ENCODE measurements around the gene PGBD4.

Gene PGBD4

DNA sequence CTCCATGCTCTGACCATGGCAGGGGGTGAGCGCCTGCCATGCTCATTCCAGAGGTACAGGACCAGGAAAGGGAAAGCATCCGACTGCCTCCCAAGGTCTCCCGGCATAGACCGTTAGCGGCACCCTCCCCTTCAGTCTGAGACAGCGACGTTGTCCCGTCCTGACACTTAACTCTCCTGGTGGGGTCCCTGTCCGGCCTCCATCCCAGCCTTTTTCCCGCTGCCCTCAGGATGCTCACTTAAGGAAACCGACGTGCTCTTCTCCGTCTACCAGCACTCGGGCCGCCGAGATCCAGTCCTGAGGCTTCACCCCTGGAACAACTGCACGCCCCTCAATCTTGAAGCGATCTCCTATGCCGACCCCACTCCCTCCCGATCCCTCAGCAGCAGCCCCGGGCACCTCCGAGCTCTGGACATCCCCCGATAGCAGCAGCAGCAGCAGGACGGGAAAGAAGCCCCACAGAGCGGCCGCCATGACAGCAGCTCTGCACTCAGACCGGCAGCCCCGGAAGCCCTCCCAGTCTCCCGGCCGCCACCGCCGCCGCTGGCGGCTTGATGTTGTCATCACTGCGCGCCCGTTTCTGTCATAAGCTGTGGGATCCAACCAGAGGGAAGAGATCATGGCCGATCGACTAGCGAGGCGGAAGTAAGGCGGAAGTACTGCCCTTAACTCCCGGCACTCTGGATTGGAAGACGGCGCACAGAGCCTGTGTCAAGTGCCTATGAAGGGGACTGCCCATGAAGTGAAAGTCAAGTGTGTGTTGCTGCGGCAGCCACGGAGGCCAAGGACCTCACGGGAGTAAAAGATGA lies at the start of gene PGBD4, which contains the start of gene EMC7:
Gene PGBD4, plus strand, starts transcription at position 718 of the 809 bp plus-strand sequence. CDS start 449 bp downstream, outside the sequence.
Gene EMC7, minus strand, starts transcription at position 497 of the 809 bp plus-strand sequence. Its CDS starts 23 bp downstream, at position 474.
- DNase-seq, result peak; percentile 99

DNA sequence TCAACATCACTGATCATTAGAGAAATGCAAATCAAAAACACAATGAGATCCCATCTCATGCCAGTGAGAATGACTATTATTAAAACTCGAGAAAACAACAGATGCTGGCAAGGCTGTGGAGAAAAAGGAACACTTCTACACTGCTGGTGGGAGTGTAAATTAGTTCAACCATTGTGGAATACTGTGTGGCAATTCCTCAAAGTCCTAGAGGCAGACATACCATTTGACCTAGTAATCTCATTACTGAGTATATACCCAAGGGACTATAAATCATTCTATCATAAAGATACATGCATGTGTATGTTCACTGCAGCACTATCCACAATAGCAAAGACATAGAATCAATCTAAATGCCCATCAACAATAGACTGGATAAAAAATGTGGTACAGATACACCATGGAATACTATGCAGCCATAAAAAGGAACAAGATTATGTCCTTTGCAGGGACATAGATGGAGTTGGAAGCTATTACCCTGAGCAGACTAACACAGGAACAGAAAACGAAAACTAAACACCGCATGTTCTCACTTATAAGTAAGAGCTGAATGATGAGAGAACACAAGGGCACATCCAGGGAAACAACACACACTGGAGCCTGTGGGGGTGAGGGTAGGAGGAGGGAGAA lies 47.7 kb upstream of the PGBD4 start:
- no peak for DNase-seq

DNA sequence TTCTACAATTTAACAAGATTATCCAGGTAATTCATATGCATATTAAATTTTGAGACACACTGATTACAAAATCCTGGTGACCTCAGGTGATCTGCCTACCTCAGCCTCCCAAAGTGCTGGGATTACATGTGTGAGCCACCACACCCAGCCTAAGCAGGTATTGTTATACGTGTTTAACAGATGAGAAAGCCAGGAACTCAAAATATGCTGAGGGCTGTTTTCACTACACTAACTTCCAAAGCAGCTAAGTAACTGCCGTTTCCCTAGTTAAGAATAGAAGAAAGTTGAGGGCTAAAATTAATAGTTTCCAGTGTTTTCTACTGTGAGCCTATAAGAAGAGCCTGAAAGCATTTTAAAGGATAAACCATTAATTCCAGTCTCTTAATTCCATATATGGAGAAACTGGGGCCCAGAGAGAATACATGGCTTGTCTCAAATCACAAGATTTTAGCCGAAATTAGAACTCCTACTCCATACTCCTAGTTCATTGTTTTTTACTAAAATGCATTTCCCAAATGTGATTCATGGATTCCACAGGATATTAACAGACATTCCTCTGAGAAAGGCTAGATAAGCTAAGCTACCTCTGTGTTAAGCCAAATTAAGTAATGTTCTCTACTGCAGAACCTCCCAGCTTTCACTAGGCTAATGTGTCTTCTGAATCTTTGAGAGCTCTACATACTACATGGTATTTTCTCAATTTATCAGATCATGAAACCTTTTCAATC lies 45.9 kb upstream of the PGBD4 start:
- DNase-seq, result no peak

DNA sequence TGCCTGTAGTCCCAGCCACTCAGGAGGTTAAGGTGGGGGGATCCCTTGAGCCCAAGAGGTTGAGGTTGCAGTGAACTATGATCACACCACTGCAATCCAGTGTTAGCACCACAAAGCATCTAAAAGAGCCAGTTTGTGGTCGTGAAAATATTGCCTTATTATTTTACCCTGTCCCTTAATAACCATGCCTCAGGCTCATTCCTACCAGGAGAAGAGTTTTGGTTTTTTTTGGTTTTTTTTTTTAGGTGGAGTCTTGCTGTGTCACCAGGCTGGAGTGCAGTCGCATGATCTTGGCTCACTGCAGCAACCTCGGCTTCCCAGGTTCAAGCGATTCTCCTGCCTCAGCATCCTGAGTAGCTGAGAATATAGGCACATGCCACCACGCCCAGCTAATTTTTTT lies 45.0 kb upstream of the PGBD4 start:
- no peak for DNase-seq

DNA sequence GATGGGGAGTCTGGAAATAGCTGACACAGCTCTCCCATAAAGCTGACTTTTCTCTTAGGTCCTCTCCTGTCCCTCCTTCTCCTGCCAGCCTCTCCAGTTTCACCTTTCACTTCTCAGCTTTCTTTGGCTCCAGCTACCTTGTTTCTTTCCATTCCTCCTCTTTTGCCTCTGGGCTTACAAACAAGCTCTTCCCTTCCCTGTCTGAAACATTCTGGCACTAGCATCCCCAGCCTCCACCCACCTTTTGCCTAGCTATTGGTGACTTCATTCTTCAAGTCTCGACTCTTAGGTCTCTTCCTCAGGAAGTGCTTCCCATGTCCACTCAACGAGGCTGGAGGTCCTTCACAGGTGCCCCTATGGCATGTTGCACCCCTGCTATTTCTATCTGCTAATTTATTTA lies 42.4 kb upstream of the PGBD4 start:
- no peak for DNase-seq

- no peak for DNase-seq
These were observed 41.9 kb upstream of the PGBD4 start for GRCh38 chr15:34059946-34060345.

- DNase-seq, result no peak
These were observed 37.4 kb upstream of the PGBD4 start for GRCh38 chr15:34064438-34064837.

DNA sequence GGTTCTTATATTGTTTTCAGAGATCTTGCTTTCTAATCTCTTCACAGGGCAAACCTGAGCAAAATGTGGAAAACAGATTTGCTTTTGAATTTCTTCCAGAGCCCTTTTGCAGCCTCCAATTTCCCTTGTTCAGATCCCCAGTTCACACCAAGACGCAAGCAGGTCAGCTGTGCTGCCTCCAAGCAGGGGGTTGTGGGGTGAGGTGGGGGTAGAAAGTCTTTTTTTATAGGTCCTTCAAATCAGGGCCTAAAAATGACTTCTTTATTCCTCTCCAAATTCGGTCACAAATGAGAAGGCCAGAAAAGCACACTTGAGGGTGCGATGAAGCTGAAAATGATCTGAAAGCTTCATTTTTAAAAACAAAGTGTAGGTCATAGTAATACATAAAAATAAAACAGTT lies 36.6 kb upstream of the PGBD4 start:
- no peak for DNase-seq

DNA sequence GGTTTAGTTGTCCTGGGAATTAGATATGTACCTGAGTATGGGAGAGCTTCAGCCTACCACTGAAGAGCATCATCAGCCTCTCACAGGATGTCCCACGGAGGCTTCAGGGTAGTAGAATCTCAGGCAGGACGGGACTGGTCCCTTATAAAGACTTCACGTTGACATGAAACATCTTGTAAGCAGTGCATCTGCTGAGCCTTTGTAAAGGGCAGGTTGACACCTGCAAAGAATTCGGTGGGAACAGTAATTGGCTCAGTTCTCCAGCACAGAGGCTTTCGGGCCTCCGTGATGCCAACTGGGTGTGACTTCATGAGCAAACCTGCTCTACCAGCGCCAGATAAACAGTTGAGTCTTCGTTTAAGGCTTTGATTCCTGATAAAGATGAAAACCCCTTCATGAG lies 35.9 kb upstream of the PGBD4 start:
- no peak for DNase-seq

DNA sequence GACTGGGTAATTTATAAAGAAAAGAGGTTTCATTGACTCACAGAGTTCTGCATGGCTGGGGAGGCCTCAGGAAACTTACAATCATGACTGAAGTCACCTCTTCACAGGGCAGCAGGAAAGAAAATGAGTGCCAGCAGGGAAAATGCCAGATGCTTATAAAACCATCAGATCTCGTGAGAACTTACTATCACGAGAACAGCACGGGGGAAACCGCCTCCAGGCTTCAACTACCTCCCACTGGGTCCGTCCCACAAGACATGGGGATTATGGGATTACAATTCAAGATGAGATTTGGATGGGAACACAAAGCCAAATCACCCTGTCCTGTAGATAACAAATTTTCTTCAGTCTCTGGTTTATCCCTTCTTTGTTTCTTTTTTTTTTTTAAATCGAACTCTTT lies 31.9 kb upstream of the PGBD4 start:
- no peak for DNase-seq

GRCh38 chr15:34076785-34077184 lies 25.1 kb upstream of the PGBD4 start:
- DNase-seq, result no peak

DNA sequence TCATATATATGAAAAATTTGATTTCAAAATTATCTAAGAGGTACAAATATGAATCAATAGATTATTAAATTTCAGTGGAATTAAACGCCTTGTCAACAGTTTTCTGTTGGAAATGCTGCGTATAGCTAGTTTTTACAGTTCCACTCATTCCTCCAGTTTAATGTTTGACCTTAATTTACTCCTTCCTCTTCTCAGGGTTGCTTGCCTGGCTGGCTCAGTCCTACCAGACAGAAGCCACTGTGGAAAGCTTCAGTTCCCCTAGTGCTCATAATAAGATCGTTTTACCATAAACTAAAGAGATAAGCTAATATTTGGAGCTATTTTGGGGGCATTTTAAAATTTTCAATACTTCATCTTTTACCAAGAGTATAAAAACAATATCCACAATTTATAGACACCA lies 23.0 kb upstream of the PGBD4 start:
- no peak for DNase-seq

- peak; percentile 31 for DNase-seq
These were observed 22.0 kb upstream of the PGBD4 start for GRCh38 chr15:34079904-34080303.

GRCh38 chr15:34084086-34084485 lies 17.8 kb upstream of the PGBD4 start:
- no peak for DNase-seq

- DNase-seq, result no peak
These were observed 16.1 kb upstream of the PGBD4 start for GRCh38 chr15:34085746-34086145.

DNA sequence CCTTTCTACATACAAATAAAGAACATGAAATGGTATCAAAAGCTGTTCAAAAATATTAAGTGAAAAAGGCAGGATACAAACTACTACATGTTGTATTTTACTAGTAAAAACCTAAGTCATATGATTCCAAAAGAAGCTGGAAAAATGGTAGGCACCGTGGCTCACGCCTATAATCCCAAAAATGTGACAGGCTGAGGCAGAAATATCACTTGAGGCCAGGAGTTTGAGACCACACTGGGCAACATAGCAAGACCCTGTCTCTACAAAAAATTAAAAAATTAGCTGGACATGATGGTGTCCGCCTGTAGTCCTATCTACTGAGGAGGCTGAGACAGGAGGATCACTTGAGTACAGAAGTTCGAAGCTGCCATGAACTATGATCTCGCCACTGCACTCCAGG lies 2.0 kb upstream of the PGBD4 start:
- no peak for DNase-seq

- peak; percentile 7 for DNase-seq
These were observed 467 bp downstream of the PGBD4 start for GRCh38 chr15:34102175-34102925.

GRCh38 chr15:34106423-34106822 lies 4.5 kb downstream of the PGBD4 start:
- DNase-seq, result no peak

DNA sequence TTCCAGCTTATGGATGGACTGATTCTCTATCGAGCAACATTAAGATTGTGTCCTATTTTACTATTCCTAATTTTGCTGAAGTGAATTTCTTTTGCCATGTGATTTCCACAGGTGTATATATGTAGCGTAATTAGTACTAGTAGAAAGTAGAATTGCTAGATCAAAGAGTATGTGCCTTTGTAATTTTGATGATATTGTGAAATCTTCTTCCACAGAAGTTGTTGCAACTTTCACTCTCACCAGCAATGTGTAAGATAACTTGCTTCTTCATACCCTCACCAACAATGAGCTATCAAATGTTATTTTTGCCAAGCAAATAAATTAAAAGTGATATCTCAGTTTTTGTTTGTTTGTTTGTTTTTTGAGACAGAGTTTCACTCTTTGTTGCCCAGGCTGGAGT lies 5.4 kb downstream of the PGBD4 start:
- DNase-seq, result no peak

- peak; percentile 81 for DNase-seq
These were observed 8.1 kb downstream of the PGBD4 start for GRCh38 chr15:34109797-34110663.

DNA sequence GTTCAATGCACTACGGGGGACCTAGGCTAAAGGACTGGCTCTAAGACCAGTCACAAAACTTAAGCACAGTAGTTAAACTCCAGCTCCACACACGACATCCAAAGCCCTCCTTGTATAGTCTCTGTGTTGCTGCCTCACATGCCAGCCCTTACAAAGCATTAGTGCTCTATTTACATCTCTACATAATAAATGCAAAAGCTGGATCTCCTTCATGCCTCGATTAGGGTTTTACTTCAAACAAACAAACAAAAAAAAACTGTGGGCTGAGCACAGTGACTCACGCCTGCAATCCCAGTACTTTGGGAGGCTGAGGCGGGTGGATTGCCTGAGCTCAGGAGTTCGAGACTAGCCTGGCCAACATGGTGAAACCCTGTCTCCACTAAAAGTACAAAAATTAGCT lies 9.6 kb downstream of the PGBD4 start:
- DNase-seq, result no peak

DNA sequence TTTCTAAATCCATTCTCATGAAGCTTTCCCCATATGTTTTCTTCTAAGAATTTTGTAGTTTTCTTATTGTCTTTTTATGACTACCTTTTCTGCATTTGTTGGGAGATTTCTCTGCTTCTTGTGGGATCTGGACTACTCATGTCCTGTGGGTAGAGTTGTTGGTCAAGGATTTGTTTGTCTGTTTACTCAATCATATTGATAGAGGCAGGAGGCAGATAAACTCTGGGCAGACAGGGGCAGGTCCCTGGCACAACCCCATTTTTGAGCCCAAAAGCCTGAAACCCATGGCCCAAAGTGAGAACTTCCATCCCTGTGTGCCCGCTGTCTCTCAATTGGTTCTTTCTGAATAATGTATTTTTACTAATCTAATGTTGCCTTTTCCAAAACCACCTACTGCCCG lies 12.3 kb downstream of the PGBD4 start:
- no peak for DNase-seq

Data from hematopoietic multipotent progenitor cell treated with erythropoietin and hydrocortisone succinate and interleukin-3 and kit ligand, for 6 days (in vitro differentiated cells).